K562 (cell line): Measurements from ENCODE around the gene SYNE2. TPM values are rescaled to one million over a fixed set of nuclear protein-coding genes. Genes with fewer than 3 reads are reported as not detected.

ENCODE experiments used
- ATAC-seq: fragments of 200-7000 bp; cut with Tn5 transposase; 3 replicates; pipeline ENCODE4 v1.9.1; 2020; ENCODE audit warnings: moderate library complexity
- BruUV-seq: library from RNA; stranded (reverse); fragments of 400-500 nt; replicated peaks from 2 replicates; lab custom pipeline; 2021; lab: Mats Ljungman, UMichigan
- CTCF ChIA-PET: fragments of 300-600 bp; formaldehyde crosslinking; extraction: SDS; loops from one replicate; lab custom pipeline; 2021; ENCODE audit warnings: low intra/inter-chr PET ratio; lab: Yijun Ruan, JAX
- POLR2A ChIA-PET: fragments of 300-600, 350-650 bp; sonication (Branson Sonifier 250); formaldehyde crosslinking; extraction: SDS; loops from one replicate; lab custom pipeline; 2021; ENCODE audit warnings: antibody characterized with exemption, inconsistent platforms; lab: Yijun Ruan, JAX
- DNase-seq, 4 experiments: peaks; one replicate each; pipeline versions ENCODE4 v3.0.0 to v3.0.0-alpha.2; 2011 to 2018; ENCODE audit warnings: low spot score in 3 of 4, mixed read lengths in 3 of 4; ENCODE audit errors: extremely low read depth in 1 of 4
- FAIRE-seq: peaks from 2 replicates; lab custom pipeline; 2011; peaks lifted over from hg19 to GRCh38; lab: Jason Lieb, UNC
- H2AFZ ChIP-seq: 2 replicates; pipeline ENCODE4 v1.6.0; 2011; ENCODE audit warnings: low read depth, low read length, control low read depth, inconsistent platforms
- H3K27ac ChIP-seq: fragments of 200-600 bp; 3 replicates; pipeline ENCODE4 v1.8.0; 2011; ENCODE audit warnings: low read depth, mild to moderate bottlenecking, control low read depth, inconsistent platforms, low read length, moderate library complexity, mixed read lengths; ENCODE audit errors: extremely low read depth
- H3K27me3 ChIP-seq, 2 experiments: fragments of 300-600 bp in 1 of 2; 2 replicates in 1 of 2; 3 replicates in 1 of 2; pipeline versions ENCODE4 v1.6.0 to v1.8.0; 2011; ENCODE audit warnings: inconsistent platforms in 2 of 2, low read length in 2 of 2, mild to moderate bottlenecking in 1 of 2, mixed read lengths in 1 of 2, moderate library complexity in 1 of 2; ENCODE audit not compliant: control insufficient read depth in 2 of 2, insufficient read depth in 2 of 2
- H3K36me3 ChIP-seq: fragments of 300-600 bp; 3 replicates; pipeline ENCODE4 v1.8.0; 2011; ENCODE audit warnings: mild to moderate bottlenecking, low read length, inconsistent platforms; ENCODE audit not compliant: control insufficient read depth, insufficient read depth
- H3K4me1 ChIP-seq, 2 experiments: fragments of 200-600 bp in 1 of 2; replicated peaks in 1 of 2; 2 replicates in 1 of 2; 3 replicates in 1 of 2; pipeline versions ENCODE4 v1.5.1 to v1.8.0; 2011; ENCODE audit warnings: inconsistent platforms in 2 of 2, low read length in 2 of 2, mild to moderate bottlenecking in 1 of 2, mixed read lengths in 1 of 2, moderate library complexity in 1 of 2; ENCODE audit not compliant: control insufficient read depth in 2 of 2, insufficient read depth in 2 of 2
- H3K4me2 ChIP-seq: 2 replicates; pipeline ENCODE4 v1.6.1; 2011; ENCODE audit warnings: low read length, control low read depth, inconsistent platforms, mixed read lengths; ENCODE audit not compliant: insufficient read depth
- H3K4me3 ChIP-seq: fragments of 200-600 bp; sonication (generic), shearing (Covaris generic); 2 replicates; pipeline ENCODE4 v1.5.1; 2016; ENCODE audit warnings: control low read depth, inconsistent platforms
- H3K79me2 ChIP-seq: fragments of 200-600 bp; 3 replicates; pipeline ENCODE4 v1.8.0; 2011; ENCODE audit warnings: low read length, inconsistent platforms; ENCODE audit not compliant: control insufficient read depth, insufficient read depth
- H3K9ac ChIP-seq, 2 experiments: 2 replicates each; pipeline versions ENCODE4 v1.6.0 to v1.6.1; 2011; ENCODE audit warnings: low read depth in 2 of 2, low read length in 2 of 2, control low read depth in 1 of 2, inconsistent platforms in 1 of 2, mild to moderate bottlenecking in 1 of 2, mixed read lengths in 1 of 2; ENCODE audit not compliant: insufficient read depth in 1 of 2
- H3K9me1 ChIP-seq: one replicate; pipeline ENCODE4 v1.6.0; 2011; ENCODE audit warnings: inconsistent platforms, mild to moderate bottlenecking, low read length, moderate library complexity; ENCODE audit not compliant: control insufficient read depth, insufficient read depth
- H3K9me3 ChIP-seq: replicated peaks from 2 replicates; pipeline ENCODE4 v1.5.1; 2011; ENCODE audit warnings: low read depth, low read length, inconsistent platforms; ENCODE audit not compliant: control insufficient read depth, insufficient read depth
- H4K20me1 ChIP-seq: replicated peaks from 2 replicates; pipeline ENCODE4 v1.6.1; 2011; ENCODE audit warnings: low read length, inconsistent platforms, mixed read lengths; ENCODE audit not compliant: control insufficient read depth, insufficient read depth
- ELF1 ChIP-seq: fragments of 200-800 bp; sonication (Bioruptor generic); IDR thresholded peaks from 2 replicates; pipeline ENCODE4 v1.6.1; 2016; ENCODE audit warnings: missing genetic modification characterization, missing compliant biosample characterization
- MTA2 ChIP-seq: fragments of 450-650 bp; IDR thresholded peaks from 2 replicates; pipeline ENCODE4 v1.6.1; 2016; ENCODE audit warnings: low read depth
- MTA3 ChIP-seq: fragments of 450-650 bp; formaldehyde crosslinking; IDR thresholded peaks from 2 replicates; pipeline ENCODE4 v1.6.1; 2017; ENCODE audit warnings: mild to moderate bottlenecking, borderline replicate concordance
- RBFOX2 ChIP-seq: fragments of 200-400 bp; formaldehyde crosslinking; IDR thresholded peaks from 2 replicates; pipeline ENCODE4 v1.6.1; 2017; ENCODE audit warnings: low read depth, mild to moderate bottlenecking, low read length, moderate library complexity
- RREB1 ChIP-seq: fragments of 250-450 bp; sonication (Bioruptor Pico); IDR thresholded peaks from 2 replicates; pipeline ENCODE4 v1.4.0; 2020
- ZNF354B ChIP-seq: fragments of 250-450 bp; sonication (Bioruptor Pico); IDR thresholded peaks from 2 replicates; pipeline ENCODE4 v1.4.0; 2020
- WGBS: fragments of 100-300 bp; shearing (Covaris generic); methylation state at CpG from one replicate; pipeline ENCODE4 v1.1.6; 2016; ENCODE audit warnings: low coverage, mixed read lengths; ENCODE audit not compliant: insufficient coverage; ENCODE audit errors: missing lambda C conversion rate; 5-methylcytosine and 5-hydroxymethylcytosine counted together
- in situ Hi-C: fragments of 300-500 bp; cut with MboI; formaldehyde crosslinking; loops from 4 replicates; pipeline ENCODE4 v1.15.0; 2018; ENCODE audit warnings: inconsistent platforms, mixed read lengths
- intact Hi-C: fragments of 100-400 bp; cut with micrococcal nuclease; formaldehyde crosslinking; loops from 2 replicates; pipeline ENCODE4 v1.14.2; 2022
- polyA plus RNA-seq, 8 experiments: library from polyadenylated mRNA; depleted of rRNA in 4 of 8; stranded (reverse) in 5 of 8; unstranded in 3 of 8; fragments of >200 nt; fragmentation: Nextera tagmentation in 2 of 8; fragmentation: Illumina TruSeq in 1 of 8; extraction: Ambion mirVana in 2 of 8; extraction: Trizol in 1 of 8; gene quantifications; 2 replicates each; pipeline versions ENCODE4 v1.2.1 to v1.2.3, GENCODE V29; 2011 to 2014; ENCODE audit warnings: inconsistent platforms in 1 of 8, missing spikeins in 1 of 8
- total RNA-seq, 7 experiments: library from RNA; depleted of rRNA in 6 of 7; stranded (reverse); fragments of >200 nt in 6 of 7; fragmentation: Illumina TruSeq in 2 of 7; extraction: Trizol in 2 of 7; gene quantifications; 2 replicates each; pipeline versions ENCODE4 v1.2.1 to v1.2.3, GENCODE V29; 2011 to 2021; ENCODE audit warnings: low replicate concordance in 1 of 7
- TF ChIP-seq, protein P1 (sequence below): sonication (generic); formaldehyde crosslinking; IDR thresholded peaks from 2 replicates; pipeline ENCODE4 v1.8.1; 2023; ENCODE audit warnings: mild to moderate bottlenecking, missing genetic modification reagents

The SYNE2 gene
- total and polyA plus RNA-seq, 9 of the 15 experiments (the other 6 are each of a cell fraction or from before 2014, with no cell fraction given): 0.06 to 0.53 (median 0.11) TPM

DNA sequence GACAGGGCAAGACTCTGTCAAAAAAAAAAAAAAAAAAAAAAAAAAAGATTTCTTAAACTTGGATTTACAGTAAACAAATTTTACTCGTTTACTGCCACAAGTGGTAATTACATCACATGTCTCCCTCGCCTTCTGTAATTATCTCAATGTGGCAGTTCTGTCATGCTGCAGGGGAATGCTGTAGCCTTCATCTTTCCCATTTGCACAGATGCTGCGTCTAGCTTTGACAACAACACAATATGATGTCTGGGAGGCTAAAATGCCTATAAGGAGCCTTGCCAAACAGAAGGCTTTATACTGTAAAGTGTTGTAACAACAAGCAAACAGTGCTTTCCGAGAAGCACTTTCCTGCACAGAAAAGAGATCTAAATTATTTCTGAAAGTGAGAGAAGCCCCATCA is 392.7 kb downstream of the SYNE2 start:
- Histone ChIP-seq H3K36me3 (no peaks in the 10 kb centered on the region), H2AFZ (no peak overlapping the region), H3K9me3 (no peaks in the 10 kb centered on the region), H3K79me2 (no peaks in the 10 kb centered on the region), H3K27me3 (no peaks in the 10 kb centered on the region), H4K20me1 (no peaks in the 10 kb centered on the region), H3K9ac (no peak overlapping the region), H3K4me3 (no peak overlapping the region), H3K4me1 (no peaks in the 10 kb centered on the region)
- CTCF ChIA-PET: no interaction called here
- POLR2A ChIA-PET: no interaction called here
- BruUV-seq: no TSS peak
- in situ Hi-C loops (no loop called here), intact Hi-C loops (no loop called here)
- WGBS: 66% methylated on average over 4 of the region's 4 CpGs
- no peak for FAIRE-seq
- TF ChIP-seq MTA2 (no peak), RREB1 (CRISPR knock-in tag) (no peak), MTA3 (no peak), RBFOX2 (no peak), ZNF354B (CRISPR knock-in tag) (no peak), ELF1 (tag) (no peak)
- TF ChIP-seq, protein P1, sequence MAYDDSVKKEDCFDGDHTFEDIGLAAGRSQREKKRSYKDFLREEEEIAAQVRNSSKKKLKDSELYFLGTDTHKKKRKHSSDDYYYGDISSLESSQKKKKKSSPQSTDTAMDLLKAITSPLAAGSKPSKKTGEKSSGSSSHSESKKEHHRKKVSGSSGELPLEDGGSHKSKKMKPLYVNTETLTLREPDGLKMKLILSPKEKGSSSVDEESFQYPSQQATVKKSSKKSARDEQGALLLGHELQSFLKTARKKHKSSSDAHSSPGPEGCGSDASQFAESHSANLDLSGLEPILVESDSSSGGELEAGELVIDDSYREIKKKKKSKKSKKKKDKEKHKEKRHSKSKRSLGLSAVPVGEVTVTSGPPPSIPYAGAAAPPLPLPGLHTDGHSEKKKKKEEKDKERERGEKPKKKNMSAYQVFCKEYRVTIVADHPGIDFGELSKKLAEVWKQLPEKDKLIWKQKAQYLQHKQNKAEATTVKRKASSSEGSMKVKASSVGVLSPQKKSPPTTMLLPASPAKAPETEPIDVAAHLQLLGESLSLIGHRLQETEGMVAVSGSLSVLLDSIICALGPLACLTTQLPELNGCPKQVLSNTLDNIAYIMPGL (CRISPR knock-in tag): no peak
- TF ChIP-seq, all 486 proteins: peak for 0
- Histone ChIP-seq H3K27ac (no peak overlapping the region), H3K9me1 (no peaks in the 10 kb centered on the region), H3K4me2 (no peak overlapping the region)
- no peak for DNase-seq
- ATAC-seq: no peak
